ENCODE results near the gene COL23A1.

DNA sequence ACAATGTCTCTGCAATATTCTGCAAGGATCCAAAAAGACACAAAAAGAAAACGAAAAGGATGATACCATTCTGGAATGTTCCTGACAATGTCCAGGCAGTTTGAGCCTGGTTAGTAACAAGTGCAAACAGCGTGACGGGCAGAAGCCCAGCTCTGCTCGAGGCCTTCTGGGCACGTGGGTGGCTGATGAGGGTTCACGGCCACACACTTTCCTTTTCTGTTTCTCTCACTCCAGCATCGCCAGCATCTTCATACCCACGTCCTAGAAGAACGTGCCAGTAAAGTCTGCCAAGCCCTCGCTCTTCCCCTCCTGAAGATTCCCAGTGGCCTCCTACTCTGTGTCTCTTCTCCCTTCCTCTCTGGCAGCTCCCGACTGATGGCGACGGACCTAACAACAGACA is 36.7 kb downstream of the COL23A1 start:
- TF ChIP-seq EP300 (IDR thresholded peaks at IDR 0.05) = no peak
- TF ChIP-seq, protein P1, sequence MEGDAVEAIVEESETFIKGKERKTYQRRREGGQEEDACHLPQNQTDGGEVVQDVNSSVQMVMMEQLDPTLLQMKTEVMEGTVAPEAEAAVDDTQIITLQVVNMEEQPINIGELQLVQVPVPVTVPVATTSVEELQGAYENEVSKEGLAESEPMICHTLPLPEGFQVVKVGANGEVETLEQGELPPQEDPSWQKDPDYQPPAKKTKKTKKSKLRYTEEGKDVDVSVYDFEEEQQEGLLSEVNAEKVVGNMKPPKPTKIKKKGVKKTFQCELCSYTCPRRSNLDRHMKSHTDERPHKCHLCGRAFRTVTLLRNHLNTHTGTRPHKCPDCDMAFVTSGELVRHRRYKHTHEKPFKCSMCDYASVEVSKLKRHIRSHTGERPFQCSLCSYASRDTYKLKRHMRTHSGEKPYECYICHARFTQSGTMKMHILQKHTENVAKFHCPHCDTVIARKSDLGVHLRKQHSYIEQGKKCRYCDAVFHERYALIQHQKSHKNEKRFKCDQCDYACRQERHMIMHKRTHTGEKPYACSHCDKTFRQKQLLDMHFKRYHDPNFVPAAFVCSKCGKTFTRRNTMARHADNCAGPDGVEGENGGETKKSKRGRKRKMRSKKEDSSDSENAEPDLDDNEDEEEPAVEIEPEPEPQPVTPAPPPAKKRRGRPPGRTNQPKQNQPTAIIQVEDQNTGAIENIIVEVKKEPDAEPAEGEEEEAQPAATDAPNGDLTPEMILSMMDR (IDR thresholded peaks at IDR 0.05) = no peak

All from tibial nerve (tissue), 4 donors.